Inflammatory macrophage treated with lipopolysaccharide for 4 hours (primary cell): Measurements from ENCODE around the gene MFAP1.
A peak's percentile ranks its signal among the peaks of the same experiment; 100 is the strongest.

Source experiments
- DNase-seq: peaks from one replicate; pipeline ENCODE4 v3.0.0-alpha.2; 2020

The MFAP1 gene

DNA sequence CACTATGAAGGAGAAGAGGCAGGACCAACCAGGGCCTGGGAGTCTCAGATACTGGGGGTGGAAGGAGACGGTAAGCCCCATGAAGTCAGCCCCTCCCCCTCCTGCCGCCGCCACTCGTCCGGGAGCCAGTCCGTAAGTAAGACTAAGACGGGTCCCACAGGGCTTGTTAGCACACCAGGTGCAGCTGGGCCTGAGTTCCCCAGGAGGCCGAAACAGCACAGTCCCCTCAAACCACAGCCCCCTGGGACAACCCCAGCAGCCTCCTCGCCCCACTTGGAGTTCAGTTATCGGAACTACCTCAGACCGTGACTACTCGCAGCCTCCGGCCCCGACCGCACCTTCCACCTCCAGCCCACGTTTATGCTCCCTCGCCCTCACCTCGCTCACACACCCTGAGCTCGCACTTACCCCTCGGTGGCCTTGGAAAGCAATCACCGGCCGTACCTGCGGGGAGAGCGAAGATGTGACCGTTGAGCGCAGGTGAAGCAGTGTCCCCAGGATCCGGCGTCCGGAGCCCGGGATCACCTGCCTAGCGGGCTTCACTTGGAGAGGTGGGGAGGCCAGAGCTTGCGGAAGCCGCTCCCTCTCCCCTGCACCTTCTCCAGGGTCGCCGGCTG is 48.3 kb downstream of the MFAP1 start:
- no peak for DNase-seq

DNA sequence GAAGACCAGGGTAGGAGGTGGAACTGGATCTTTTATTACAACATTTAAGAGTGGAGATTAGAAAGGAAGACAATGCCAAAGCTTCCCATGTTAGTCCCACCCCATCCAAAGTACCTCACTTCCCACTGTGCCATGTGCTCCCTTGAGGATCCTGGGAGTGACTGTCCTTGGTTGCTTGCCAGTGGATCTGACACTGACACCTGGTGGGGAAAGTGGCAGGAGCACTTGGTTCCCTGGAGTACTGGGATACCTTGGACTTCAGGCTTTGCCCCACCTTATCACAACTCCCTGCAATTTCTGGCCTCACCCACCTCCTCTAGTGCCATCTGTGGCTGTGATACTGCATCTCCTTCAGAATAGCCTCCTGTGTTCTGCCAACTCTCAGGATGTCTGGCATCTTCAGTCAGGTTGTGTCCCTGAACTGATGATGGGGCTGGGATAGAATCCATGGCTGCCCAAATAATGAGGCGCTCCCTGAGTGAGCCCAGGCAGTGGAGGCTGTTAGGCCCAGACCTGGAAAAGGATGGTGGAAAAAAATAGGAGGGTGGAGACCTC is 49.0 kb downstream of the MFAP1 start:
- DNase-seq: no peak

GRCh38 chr15:43774062-43774461 is 50.4 kb downstream of the MFAP1 start:
- no peak for DNase-seq

DNA sequence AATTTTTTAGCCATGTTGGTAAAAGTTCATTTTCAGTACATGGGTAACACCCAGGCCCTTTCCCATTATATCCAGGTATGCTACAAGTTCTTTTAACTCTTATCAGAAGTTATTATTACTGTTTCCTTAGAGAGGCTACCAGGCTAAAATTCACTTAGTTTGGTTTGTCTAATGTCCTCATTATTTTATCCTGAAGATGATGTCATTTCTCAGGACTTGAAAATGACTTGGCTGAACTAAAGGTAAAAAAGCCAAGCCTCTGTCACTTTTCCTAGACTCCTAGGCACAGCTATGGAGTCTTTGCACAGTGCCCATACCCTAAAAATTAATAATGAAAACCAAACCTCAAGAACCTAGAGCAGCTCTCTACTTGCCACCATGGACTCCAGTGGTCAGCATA is 51.9 kb downstream of the MFAP1 start:
- no peak for DNase-seq

GRCh38 chr15:43771816-43772215 is 52.7 kb downstream of the MFAP1 start:
- DNase-seq: peak; percentile 79

DNA sequence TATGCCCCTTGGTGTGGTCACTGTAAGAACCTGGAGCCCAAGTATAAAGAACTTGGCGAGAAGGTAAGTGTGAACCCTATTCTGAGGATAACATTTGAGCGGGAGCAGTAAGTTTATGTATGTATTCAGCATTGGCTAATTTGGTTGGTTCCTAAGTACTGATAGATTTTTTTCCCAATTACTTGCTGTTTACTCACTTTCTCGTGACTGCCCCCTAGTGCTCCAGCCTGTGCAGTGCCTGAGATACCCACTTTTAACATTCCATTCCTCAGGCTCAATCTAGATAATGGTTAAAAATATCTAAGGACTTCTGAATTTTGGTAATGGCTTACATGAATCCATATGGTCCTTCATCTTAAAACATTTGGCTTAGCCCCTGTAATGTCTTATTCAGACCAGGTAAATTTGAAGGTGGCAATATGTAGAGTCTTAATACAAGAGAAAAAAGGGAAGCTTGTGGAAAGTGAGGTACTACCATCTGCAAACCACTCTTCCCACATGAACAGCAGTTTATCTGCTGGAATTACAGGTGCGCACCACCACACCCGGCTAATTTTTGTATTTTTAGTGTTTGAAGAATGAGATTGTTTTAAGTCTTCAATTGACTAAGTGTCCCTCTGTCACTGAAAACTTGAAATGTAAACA is 54.8 kb downstream of the MFAP1 start:
- peak; percentile 62 for DNase-seq

DNA sequence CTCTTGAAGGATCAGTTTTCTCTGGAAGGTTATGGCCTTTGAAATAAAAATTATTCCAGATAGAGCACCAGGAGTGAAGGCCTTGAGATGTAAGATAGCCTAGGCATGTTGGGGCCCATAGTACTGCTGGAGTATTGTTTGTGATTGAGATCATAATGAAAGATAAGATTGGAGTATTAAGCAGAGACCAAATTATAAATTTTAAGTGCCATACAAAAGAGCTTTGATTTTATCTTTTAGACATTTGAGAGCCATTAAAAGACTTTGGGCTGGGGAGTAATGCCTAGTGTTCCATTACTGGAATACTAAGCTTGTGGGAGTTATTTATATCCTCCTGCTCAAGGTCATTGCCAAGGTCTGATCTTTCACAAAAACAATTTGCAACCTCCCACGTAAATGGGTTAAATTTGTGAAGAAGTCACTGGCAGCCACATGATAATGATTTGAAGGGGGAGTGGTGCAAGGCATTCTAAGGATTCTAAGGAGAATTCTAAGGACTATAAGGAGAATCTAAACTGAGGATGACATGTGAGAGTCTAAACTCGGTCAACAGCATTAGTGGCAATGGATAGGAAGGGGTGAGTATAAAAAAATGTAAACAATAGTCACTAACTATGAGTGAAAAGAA is 60.6 kb downstream of the MFAP1 start:
- no peak for DNase-seq

GRCh38 chr15:43762824-43763223 is 61.7 kb downstream of the MFAP1 start:
- no peak for DNase-seq
